DMS153 treated with DMSO at 0.1 percent for 48 hours (cell line): ENCODE data around the gene ENTPD2.
"Not testable (repeated sequence)": the region's sequence is repeated elsewhere in the genome, so short reads cannot be mapped to it uniquely, and the experiment has no call there.

ENCODE experiments used
- DNase-seq: peaks from one replicate; lab custom pipeline; 2025; ENCODE audit not compliant: unreplicated experiment; lab: John Stamatoyannopoulos, UW

Gene ENTPD2

GRCh38 chr9:137004285-137004684 is 49.6 kb downstream of the ENTPD2 start:
- DNase-seq: not testable (repeated sequence)

DNA sequence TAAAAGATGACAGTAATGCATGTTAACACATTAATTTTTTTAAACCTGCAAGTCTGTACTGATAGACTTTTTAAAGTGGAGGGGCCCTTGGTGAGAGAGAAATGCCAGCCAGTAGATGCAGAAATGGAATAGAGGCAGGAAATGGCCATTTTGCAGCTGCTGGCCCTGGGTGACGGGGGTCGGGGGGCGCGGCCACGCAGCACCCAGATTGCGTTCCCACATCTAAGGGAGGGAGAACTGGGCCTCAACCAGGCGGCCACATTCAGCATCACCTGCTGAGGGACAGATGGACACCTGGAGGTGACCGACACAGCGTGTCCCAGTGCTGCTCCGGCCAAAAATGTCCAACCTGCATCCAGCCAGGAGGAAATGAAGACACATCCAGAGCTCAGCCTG is 51.2 kb downstream of the ENTPD2 start:
- no peak for DNase-seq

DNA sequence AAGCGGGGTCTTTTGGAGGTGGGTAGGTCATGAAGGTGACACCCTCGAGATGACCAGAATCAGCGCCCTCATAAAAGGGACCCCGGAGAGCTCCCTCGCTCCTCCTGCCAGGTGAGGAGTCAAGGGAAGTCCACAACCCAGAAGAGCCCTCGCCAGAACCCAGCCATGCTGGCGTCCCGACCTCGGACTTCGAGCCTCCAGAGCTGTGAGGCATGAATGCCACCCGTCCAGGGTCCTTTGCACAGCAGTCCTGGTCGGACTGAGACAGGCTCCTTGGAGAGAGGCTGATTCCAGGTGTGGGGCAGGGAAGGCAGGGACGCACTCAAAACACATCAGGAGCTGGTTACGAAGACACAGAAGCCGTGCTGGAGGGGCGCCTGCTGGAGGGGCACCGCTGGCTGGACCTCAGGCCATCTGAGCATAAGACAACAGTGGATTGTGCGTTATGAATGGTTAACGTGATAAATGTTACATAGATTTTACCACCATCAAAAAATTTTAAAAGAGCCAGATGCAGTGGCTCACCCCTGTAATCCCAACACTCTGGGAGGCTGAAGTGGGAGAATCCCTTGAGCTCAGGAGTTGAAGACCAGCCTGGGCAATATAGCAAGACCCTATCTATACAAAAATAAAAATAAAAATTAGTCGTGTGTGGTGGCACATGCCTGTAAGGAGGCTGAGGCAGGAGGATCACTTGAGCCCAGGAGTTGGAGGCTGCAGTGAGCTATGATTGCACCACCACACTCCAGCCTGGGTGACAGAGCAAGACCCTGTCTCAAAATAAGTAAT is 51.8 kb downstream of the ENTPD2 start:
- no peak for DNase-seq

DNA sequence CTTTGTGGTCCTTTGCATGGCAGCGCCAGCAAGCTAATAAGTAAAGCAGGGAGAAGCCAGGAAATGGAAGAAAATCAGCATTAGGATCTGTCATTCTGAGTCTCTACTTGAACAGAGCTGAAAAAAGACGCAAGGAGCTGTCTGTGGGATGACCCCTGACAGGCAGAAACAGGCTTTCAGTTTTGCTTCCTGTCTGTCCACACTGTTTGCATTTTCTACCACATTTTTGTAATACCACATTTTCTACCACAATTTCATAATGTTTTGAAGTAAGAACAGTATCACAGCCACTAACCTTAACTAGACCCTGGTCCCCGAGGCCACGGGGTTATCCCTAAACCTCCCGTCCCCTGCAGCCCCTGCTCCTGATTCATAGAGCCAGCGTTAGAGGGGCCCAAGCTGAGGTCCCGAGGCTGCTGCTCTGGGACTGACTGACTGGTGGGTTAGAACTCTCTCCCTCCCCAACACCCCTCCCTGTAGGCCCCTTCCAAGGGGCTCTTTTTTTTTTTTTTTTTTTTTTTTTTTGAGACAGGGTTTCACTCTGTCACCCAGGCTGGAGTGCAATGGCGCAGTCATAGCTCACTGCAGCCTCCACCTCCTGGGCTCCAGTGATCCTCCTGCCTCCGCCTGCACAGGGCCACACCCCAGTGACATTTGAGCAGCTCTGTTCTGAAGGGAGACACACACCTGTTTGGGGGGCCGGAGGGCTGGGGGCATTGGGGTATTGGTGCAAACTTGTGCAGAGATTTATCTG is 53.5 kb downstream of the ENTPD2 start:
- DNase-seq: no peak
